Stimulated activated CD8-positive, alpha-beta memory T cell treated with anti-CD3 and anti-CD28 coated beads, Interleukin-4, amount 100 ng/mL, for 24 hours (primary cell): Measurements from ENCODE around the gene CLSTN2.

Experiments used
- DNase-seq: peaks from one replicate; pipeline ENCODE4 v3.0.0-alpha.2; 2020; ENCODE audit warnings: low read depth

The CLSTN2 gene

DNA sequence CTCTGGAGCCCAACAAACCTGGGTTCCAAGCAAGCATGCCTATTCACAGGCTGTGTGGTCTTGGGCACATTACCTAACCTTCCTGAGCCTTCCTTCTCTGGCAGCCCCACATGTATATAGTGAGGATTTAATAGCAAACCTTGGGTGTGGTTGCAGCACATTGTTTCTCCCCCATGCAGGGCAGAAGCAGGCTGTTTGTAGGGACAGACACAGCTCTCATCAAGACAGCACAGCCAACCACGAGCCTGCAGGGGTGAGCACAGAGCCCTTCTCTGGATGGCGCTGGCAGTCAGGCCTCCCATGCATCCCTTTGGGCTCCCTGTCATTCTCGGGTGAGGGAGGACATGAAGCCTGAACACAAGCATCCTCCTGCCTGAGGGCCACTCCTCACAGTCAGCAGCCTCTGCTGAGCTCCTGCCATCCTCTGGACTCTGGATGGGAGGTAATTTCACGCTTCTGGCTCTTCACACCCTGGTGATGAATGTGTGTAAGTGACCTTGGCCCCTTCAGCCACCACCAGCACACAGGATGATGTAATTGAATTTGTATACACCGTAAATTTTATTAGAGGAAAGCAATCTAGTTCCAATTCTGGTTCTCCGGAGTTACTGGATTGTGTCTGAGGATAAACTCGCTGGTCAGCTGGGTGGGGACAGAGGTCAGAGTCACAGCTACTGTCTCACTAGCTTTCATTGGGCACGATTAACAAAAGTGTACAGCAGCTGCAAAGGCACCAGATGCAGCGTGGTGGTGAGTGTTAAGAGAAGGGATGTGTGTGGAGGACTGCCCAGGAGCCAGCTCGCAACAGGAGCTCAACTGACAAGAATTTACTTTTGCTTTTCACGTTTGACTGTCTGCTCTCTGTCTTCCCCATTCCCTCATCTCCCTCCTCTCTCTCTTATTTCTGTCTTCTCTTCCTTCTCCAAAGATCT lies 118.1 kb downstream of the CLSTN2 start:
- DNase-seq: no peak

DNA sequence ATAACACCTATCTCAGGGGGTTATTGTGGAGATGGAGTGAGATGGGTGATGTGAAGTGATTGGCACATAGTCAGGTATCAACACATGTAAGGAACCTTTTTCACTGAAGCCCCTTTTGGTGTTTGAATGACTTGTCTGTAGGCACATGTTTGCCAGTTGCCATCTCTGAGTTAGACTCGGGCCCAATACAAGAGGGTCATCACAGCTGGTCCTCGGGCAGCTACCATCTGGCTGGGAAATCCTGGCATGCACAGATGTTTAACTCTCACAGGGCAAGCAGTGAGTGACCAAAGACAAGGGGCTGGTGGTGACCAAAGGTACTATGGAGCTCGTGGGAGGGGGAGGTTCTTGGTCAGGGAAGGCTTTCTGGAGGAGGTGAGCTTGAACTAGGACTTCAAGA lies 118.8 kb downstream of the CLSTN2 start:
- no peak for DNase-seq

DNA sequence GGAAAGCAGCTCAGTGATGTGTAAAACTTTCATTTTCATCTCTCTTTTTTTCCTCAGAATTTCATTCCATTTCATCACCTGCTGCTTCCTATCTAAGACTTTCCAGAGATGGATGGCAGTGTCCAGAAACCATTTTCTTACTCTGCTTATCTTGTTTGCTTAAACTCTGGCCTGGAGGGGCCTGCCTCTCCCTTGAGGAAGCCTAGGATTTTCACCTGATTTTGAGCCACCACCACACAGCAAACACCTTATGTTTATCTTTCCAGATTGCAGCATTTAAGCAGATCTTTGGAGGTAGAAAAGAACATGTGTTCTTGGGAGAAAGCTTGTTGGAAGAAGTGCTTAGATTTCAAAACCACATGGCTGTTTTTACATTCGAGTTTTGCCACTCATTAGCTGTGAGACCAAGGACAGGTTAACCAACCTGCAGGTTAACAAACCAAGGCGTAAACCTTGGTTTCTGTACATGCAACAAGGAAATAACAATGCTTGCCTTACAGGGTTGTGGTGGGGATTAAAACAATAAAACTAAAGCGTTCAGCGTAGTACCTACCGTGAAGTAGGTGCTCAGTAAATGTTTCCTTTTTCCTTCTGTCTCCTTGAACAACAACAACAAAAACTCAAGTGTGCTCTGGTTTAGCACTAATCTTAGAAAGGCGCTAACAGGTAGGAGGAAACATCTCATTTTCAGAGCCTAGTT lies 120.3 kb downstream of the CLSTN2 start:
- no peak for DNase-seq

DNA sequence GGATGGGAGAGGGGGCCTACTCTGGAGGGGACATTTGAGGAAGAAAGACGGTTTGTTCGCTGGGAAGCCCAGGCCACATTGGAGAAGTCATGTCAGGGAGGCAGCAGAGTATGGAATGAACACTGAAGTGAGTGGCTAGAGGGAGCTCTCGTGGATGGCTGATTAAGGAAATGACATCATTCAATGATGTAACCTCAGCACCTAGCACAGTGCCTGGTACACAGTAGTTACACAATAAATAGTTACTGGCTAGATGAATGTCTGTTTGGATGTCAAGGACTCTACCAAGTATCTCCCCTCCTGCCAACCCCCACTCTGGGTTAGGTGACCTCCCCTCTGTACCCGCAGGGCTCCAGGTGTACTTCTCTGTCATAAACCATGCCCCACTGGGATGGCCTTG lies 121.1 kb downstream of the CLSTN2 start:
- no peak for DNase-seq

DNA sequence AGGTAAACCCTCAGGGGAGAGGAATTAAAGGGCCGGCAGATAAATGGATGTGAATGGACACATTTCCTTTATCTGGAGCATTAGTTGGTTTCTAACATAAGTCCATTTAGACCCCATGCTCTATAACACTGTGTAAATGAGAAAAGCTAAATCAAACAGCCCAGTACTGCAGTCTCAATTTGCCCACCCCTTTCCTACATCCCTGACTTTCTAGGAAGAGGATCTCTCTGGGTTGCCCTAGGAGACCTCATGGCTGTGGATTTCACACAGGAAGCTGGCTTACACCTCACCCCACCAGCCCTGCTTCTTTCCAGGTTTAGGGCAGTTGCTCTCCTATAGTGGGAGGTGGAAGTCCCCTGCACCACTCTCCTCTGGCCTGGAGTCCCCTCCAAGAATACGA lies 126.2 kb downstream of the CLSTN2 start:
- no peak for DNase-seq

DNA sequence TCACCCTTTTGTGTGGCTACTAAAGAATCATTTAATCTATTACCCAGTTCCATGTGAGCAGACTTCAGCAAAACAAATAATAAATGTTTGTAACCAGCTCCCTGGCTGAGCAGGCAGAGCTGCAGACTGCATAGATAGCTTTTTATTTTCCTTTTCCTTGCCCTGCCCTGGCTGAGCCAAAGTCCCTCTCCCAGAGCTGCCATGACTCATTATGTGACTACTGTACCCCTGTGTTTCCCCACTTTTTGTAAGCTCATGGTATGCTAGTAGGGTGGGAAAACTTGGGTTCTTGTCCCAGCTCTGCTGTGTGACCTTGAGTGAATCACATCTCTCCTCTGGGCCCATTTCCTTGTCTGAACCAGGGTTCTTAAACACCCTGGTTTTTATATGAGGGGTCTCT lies 127.5 kb downstream of the CLSTN2 start:
- DNase-seq: no peak

DNA sequence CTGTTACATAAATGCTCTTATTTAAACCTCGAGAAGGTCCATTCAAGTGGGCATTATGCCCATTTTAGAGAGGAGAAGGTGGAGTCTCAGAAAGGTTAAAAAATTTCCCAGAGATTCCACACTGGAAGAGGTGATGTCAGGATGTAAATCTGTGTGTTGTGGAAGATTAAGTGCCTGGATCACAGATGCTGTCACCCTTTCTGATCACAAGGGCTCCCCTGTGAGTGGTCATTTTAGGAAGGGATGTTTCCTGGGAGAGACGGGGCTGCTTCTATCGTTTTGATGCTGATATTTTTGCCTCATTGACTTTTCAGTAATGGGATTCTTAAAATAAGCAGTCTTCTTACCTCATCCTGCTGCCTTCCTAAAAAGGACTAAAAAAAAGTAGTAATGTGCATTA lies 132.5 kb downstream of the CLSTN2 start:
- DNase-seq: no peak

DNA sequence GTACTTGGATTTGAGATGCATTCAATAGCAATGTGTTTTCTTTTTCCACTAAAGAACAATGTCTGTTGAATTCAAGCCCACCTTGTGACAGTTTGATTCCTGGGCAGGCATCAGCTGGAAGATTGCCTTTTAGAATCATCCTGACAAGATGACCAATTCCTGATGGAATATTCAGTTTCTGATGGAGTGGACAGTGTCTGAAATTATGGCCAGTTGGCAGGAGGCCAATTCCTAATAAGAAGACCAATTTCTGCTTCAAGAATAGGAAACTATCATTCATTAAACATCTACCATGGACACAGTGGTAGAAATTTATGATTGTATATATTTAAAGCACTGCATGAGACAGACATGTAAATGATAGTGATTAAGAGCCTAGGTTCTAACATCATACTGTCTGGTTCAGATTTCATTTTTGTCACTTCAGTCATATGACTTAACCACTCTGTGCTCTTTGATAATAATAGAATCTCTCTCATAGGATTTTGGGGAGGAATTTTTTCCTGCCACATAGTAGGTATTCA lies 133.6 kb downstream of the CLSTN2 start:
- no peak for DNase-seq

DNA sequence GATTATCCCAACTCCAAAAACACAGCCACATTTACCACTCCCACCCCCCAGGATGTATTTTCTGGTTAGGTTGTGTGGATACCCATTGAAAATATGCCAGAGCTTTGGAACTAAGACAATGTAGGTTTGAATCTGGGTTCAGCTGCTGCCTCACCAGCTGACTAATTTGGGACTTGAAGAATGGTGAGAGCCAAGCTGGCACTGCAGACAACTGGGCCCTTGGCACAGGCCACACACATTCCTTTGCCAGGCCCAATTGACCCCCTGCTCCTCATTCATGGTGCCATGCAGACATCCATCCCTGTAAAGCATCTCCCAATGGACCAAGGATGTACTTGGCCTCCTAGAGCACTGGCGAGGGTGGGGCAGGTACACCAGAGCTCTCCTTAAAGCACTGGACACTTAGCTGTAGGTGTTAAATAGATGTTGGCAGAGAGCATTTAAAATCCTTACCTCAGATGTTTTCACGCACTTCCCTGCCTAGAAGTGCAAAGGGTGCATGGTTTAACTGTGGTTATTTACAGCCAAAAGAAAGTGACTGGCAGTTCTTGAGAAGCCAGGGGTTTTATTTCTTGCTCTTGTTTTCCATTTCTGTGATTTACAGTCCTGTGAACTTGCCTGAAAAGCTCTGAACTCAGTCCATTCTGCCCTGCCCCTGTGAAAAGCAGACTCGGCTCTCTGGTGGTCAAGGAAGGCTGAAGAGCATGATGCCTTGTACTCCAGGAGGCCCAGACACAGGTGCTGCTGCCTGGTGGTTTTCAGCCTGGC lies 138.5 kb downstream of the CLSTN2 start:
- DNase-seq: no peak

DNA sequence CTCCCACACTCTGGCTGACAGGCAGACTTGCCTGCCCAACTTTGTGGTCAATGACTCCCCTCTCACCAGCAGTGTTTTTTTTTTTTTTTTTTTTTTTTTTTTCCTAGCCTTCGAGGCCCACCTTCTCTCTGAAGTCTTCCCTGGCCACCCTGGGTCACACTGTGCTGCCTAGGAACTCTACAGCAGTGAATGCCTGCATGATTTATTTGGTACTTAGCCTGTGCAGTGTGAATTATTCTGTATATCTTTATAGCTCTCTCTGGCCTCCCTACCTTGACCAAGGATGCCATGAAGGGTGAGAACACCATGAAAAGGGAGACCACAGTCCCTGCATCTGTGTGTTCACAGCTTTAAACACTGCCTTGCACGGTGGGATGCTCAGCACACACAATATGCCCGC lies 141.6 kb downstream of the CLSTN2 start:
- DNase-seq: no peak

DNA sequence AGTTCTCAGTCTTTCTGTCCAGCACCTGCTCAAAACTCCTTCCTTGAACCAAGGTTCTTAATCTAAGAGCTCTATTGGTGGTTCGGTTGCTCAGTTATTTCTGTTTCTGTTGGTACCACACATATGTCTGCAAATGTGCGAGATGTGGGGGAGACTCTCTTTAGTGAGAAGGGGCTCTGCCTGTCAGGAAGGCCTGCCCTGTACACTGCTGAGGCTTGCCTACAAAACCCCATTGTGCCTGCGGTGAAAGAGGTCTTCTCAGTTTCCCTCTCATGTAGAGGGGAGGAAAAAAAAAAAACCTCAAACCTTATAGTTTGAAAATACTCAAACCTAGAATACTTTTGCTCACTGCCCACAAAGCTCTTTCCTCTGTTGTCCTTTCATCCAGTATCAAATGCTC lies 142.4 kb downstream of the CLSTN2 start:
- DNase-seq: no peak

DNA sequence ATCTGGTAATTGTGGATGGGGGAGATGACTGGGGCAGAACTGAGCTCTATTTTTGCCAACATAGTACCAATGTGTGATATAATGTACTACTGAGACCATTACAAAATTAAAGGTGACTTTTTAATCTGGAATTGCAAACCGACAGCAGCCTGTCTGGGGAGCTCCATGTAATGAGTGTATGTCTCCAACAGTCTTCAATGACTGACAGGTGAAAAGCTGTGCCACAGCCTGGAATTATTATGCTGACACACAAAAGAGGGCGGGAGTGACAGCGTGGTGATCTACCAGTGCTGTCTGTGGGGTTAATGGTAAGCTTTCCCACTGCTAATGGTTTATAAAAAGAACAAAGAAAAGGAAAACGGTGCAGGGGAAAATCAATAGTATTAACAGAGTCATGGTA lies 143.4 kb downstream of the CLSTN2 start:
- no peak for DNase-seq

DNA sequence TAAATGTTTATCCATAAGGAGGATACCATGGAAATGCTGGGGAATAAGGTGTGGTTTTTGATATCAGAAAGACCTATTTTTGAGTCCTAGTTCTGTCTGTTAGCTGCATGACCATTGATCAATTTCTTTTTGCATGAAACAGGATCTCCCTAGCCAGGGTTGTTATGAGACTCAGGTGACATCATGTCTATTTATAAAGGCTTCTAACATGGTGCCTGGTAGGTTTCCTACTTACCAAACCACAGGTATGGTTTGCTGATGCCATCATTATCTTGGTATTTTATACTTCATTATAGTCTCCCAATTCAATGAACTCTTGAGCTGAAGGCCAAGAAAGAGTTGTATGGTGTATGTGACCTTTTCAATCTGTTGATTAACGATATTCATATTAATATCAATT lies 144.0 kb downstream of the CLSTN2 start:
- DNase-seq: no peak

DNA sequence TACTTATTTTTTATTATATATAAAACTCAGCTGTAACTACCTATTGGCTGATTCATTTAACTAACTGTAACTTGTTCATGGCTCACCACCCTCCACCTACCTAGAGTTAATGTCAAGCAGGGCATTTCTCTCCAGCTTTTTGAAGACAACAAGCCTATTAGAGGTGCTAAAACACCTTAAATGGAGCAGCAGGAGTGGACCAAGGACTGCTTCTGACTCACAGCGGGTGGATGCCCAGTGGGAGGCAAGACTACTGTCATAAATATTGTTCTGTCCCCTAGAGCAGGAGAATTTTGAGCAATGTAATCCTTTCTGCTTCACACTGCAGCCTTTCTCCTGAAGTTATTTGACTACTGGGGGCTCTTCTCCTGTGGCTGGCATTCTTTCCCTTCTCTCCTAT lies 146.9 kb downstream of the CLSTN2 start:
- DNase-seq: no peak

DNA sequence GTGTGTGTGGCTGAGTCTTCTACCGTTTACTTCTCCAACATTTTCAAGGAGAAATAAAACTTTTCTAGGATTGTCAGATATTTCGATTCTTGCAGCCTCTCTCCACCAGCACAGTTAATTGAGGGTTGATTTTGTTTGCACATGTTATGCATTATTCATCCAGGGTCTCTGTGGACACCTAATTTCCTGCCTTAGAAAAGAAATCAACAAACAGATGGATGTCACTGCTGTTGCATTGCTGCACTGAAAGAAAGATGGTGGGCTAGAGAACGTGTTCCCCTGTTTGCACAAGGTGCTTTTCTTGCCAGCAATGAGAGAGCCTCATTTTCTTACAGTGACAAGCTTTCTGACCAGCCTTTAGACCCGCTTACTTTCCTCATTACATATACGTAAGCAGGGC lies 150.0 kb downstream of the CLSTN2 start:
- DNase-seq: no peak

DNA sequence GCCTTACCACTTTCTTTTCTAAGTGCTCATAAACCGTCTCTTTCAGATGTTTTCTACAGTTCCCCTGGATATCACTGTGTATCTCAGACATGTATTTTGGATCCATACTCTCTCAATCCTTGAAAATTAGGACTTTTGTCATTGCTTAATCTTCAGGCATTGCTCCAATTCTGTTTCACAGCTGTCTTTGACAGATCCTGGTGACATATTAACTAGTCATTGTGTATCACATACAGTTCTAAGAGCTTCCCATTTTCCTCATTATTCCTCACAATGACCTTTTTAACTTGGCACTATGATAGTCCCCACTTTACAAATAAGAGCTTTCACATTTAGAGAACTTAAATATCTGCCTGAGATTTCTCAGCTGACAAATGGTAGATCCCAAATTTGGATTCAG lies 151.7 kb downstream of the CLSTN2 start:
- DNase-seq: no peak

DNA sequence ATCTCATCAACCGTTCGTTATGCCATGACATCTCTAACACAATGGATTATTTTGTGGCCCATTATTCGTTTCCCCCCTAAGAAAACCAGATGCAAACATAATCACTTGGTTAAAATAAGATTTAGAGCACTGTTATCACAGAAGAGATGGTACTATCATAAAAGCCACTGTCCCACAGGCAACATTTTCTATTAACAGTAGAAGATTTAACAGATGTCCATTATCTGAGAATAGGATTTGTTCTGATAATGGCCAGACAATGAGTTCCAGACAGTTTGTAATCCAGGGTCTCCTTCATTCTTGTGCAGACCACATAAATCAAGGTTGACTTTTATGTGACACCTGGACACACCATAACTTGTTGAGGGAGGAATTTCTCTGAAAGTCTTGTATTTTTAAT lies 153.1 kb downstream of the CLSTN2 start:
- no peak for DNase-seq

DNA sequence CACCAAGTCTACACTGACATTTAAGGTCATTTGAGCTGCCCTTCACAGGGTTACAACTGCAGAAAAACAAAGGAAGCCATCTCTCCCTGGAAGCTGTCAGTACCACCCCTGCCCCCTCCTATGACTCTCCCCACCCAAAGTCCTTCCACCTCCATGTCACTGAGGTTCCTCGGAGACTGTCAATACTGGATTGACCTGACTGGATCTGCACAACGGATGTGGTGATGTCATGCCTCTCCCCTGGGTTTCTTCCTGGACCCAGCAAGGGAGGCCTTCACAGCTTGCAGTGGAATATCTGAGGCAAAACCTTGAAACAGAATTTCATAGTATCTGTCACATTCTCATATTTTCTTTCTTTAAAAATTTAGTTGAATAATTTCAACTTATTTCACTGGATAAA lies 153.5 kb downstream of the CLSTN2 start:
- DNase-seq: no peak

DNA sequence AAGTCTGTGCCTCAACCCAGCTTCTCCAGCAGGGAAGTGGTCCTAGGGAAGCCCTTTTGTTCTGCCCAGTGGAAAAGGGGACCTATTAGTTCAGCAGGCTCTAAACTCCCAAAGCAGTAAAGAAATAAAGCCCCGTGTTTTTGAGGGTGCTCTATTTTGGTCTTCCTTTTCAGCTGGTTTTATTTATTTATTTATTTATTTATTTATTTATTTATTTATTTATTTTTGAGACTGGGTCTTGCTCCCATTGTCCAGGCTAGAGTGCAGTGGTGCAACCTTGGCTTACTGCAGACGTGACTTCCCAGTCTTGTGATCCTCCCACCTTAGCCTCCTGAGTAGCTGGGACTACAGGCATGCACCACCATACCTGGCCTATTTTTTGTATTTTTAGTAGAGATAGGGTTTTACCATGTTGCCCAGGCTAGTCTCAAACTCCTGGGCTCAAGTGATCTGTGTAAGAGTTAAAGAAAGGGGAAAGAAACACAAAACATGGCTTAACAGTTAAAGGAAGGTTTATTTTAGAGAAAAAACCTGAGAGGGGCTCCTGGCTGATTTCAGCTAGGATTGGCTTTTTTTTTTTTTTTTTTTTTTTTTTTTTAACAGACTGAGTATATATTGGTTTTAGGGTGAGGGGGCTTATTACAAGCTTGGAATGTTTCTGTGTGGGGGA lies 154.6 kb downstream of the CLSTN2 start:
- DNase-seq: no peak

DNA sequence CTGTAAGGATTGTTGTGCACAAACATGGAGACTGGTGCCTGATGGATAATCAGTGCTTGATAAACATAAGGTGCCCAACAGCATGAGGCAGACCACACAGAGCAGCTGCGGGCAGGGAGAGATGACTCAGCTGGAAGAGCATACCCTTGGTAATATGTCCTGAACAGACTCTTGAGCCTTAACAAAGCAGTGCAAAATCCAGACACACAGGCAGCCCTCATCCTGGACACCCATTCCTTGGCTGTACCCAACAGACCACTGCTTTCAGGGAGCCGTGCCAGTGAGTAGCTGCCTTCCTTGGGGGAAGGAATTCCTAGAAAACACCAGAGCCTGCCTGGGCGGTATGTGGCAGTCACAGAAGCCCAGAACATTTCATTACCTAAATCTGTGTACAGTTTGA lies 156.2 kb downstream of the CLSTN2 start:
- DNase-seq: no peak

DNA sequence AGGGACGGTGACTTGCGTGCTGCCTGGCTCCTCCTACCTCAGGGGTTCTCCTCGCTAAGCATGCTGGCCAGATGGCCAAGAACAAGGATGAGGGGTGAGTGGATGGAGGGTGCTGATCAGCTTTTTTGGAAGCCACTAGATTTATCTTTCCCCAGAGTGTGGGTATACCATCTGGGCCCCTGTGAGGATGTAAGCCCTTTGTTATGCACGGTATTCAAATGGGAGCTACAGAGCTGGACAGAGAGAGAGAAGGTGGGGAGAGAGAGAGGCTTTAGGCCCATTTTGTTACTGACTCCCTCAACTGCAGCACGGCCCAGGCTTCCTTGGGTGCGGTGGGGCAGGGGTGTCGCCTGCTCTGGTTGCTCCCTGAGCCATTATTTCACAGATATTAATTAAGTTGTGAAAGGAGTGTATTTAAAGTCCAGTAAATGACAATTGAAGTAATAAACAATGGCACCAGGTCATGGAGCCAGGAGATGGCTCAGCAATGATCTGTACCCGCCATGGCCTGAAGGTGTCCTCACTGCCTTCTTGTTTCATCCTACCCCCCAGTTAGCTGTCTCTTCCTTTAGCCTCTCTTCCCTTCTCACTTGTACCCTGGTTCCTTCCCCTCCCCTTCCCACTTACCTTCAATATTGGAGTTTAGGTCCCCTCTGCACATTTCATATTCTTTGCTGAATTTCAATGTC lies 158.0 kb downstream of the CLSTN2 start:
- DNase-seq: no peak
